Measurements from ENCODE around the gene ARHGDIG. TPM values are rescaled to one million over a fixed set of nuclear protein-coding genes. Genes with fewer than 3 reads are reported as not detected.

Gene ARHGDIG
- total and polyA plus RNA-seq, 2 donors from 2014 or later, result 0.88 TPM; not detected in 1

DNA sequence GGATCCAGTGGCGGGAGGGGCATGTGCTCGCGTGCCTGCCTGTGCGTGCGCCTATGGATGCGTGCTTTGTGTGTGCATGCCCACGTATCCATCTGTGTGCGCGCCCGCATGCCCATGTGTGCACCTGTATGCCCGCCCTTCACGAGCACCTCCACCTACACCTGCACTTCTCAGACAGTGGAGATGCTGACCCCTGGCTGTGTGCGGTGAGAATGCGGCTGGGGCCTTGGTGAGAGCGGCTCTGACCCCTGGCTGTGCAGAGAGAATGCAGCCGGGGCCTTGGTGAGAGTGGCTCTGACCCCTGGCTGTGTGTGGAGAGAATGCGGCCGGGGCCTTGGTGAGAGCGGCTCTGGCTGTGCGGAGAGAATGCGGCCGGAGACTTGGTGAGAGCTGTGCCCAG lies 38.2 kb downstream of the ARHGDIG start:
- intact Hi-C loops (cut with DNase I), result no loop called here
- no peak overlapping the region for H3K27ac ChIP-seq (ENCODE audit: low read depth in 2 of 2, low read length in 2 of 2)
- TF ChIP-seq CTCF (IDR thresholded peaks at IDR 0.05; ENCODE audit: borderline replicate concordance, extremely low read depth, insufficient read depth), result no peak
- no peak overlapping the region for H3K9ac ChIP-seq (ENCODE audit: low read length in 3 of 3)
- H3K4me1 ChIP-seq (ENCODE audit: control insufficient read depth in 2 of 3, insufficient read depth in 2 of 3, low read depth in 1 of 3, low read length in 3 of 3), result no peaks in the 10 kb centered on the region
- peaks cover 0 to 11% (median 7%) of the 10 kb centered on the region in 3 donors for H3K36me3 ChIP-seq (ENCODE audit: control insufficient read depth in 2 of 3, insufficient read depth in 3 of 3, low read length in 3 of 3)
- no peak overlapping the region for H3K4me3 ChIP-seq (ENCODE audit: low read length in 3 of 3)
- DNase-seq, result no peak
- no peak for FAIRE-seq
- H3K27me3 ChIP-seq (ENCODE audit: control insufficient read depth, insufficient read depth, low read length), result no peaks in the 10 kb centered on the region
- H3K9me3 ChIP-seq (ENCODE audit: control insufficient read depth in 2 of 3, insufficient read depth in 1 of 3, low read length in 3 of 3), result no peaks in the 10 kb centered on the region

GRCh38 chr16:320206-320605 lies 39.8 kb downstream of the ARHGDIG start:
- Histone ChIP-seq H3K9ac (ENCODE audit: low read length in 3 of 3) (no peak overlapping the region), H3K27ac (ENCODE audit: low read depth in 2 of 2, low read length in 2 of 2) (no peak overlapping the region), H3K4me3 (ENCODE audit: low read length in 3 of 3) (no peak overlapping the region), H3K27me3 (ENCODE audit: control insufficient read depth, insufficient read depth, low read length) (no peaks in the 10 kb centered on the region), H3K9me3 (ENCODE audit: control insufficient read depth in 2 of 3, insufficient read depth in 1 of 3, low read length in 3 of 3) (no peaks in the 10 kb centered on the region), H3K36me3 (ENCODE audit: control insufficient read depth in 2 of 3, insufficient read depth in 3 of 3, low read length in 3 of 3) (peaks cover 0 to 2% (median 0%) of the 10 kb centered on the region in 3 donors), H3K4me1 (ENCODE audit: control insufficient read depth in 2 of 3, insufficient read depth in 2 of 3, low read depth in 1 of 3, low read length in 3 of 3) (no peaks in the 10 kb centered on the region)
- no peak for TF ChIP-seq CTCF (IDR thresholded peaks at IDR 0.05; ENCODE audit: borderline replicate concordance, extremely low read depth, insufficient read depth)
- FAIRE-seq (no peak), DNase-seq (no peak)
- intact Hi-C loops (cut with DNase I), result no loop called here

DNA sequence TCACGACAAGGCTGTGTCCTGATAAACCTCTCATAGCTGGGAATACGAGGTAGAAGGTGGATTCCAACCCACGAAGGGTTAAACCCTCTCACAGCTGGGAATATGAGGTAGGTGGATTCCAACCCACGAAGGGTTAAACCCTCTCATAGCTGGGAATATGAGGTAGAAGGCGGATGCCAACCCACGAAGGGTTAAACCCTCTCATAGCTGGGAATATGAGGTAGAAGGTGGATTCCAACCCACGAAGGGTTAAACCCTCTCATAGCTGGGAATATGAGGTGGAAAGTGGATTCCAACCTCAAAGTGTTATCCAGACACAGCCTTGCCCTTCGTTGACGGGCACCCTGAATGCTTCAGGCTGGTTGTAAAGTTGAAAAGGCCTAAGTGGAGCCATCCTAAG lies 41.1 kb downstream of the ARHGDIG start:
- Histone ChIP-seq H3K4me3 (ENCODE audit: low read length in 3 of 3) (no peak overlapping the region), H3K9ac (ENCODE audit: low read length in 3 of 3) (no peak overlapping the region), H3K27me3 (ENCODE audit: control insufficient read depth, insufficient read depth, low read length) (no peaks in the 10 kb centered on the region), H3K36me3 (ENCODE audit: control insufficient read depth in 2 of 3, insufficient read depth in 3 of 3, low read length in 3 of 3) (peaks cover 0 to 2% (median 0%) of the 10 kb centered on the region in 3 donors), H3K9me3 (ENCODE audit: control insufficient read depth in 2 of 3, insufficient read depth in 1 of 3, low read length in 3 of 3) (no peaks in the 10 kb centered on the region), H3K4me1 (ENCODE audit: control insufficient read depth in 2 of 3, insufficient read depth in 2 of 3, low read depth in 1 of 3, low read length in 3 of 3) (no peaks in the 10 kb centered on the region), H3K27ac (ENCODE audit: low read depth in 2 of 2, low read length in 2 of 2) (no peak overlapping the region)
- TF ChIP-seq CTCF (IDR thresholded peaks at IDR 0.05; ENCODE audit: borderline replicate concordance, extremely low read depth, insufficient read depth), result no peak
- intact Hi-C loops (cut with DNase I), result no loop called here
- DNase-seq (no peak), FAIRE-seq (no peak)

Measured in kidney (tissue), 14 donors.